Measurements from ENCODE around the gene DYNLT5. TPM values are rescaled to one million over a fixed set of nuclear protein-coding genes. Genes with fewer than 3 reads are reported as not detected.

DYNLT5 gene
- total RNA-seq, 1 experiment from 2014 or later: 0.83 TPM

GRCh38 chr1:66767626-66768025 lies 15.4 kb downstream of the DYNLT5 start:
- Histone ChIP-seq H3K23me2 (ENCODE audit: insufficient read length, low read depth, low read length, poor library complexity, severe bottlenecking) (no peaks in the 10 kb centered on the region), H3K9me3 (ENCODE audit: control insufficient read depth, low read depth, low read length) (no peaks in the 10 kb centered on the region), H3K27ac (ENCODE audit: insufficient read length, low read depth, low read length) (no peak overlapping the region), H2BK5ac (ENCODE audit: insufficient read length, low read length) (no peak overlapping the region), H3T11ph (ENCODE audit: low read length) (no peak overlapping the region), H2AK5ac (ENCODE audit: insufficient read length, low read length) (no peak overlapping the region), H3K4ac (ENCODE audit: low read depth, low read length) (no peak overlapping the region), H3K23ac (ENCODE audit: insufficient read length, low read depth, low read length) (no peak overlapping the region), H3K4me1 (ENCODE audit: insufficient read depth, low read length) (no peaks in the 10 kb centered on the region), H3K79me1 (ENCODE audit: insufficient read depth, low read depth, low read length, poor library complexity, severe bottlenecking) (no peaks in the 10 kb centered on the region), H4K91ac (ENCODE audit: insufficient read length, low read depth, low read length) (no peak overlapping the region), H2BK120ac (ENCODE audit: low read depth, low read length, poor library complexity, severe bottlenecking) (no peak overlapping the region), H2BK20ac (ENCODE audit: low read depth, low read length, poor library complexity, severe bottlenecking) (no peak overlapping the region), H4K5ac (ENCODE audit: insufficient read length, low read depth, low read length) (no peak overlapping the region), H3K14ac (ENCODE audit: insufficient read depth, low read length) (no peak overlapping the region), H3K56ac (ENCODE audit: insufficient read length, low read depth, low read length) (no peak overlapping the region), H3K4me2 (ENCODE audit: insufficient read depth, insufficient read length, low read length) (no peak overlapping the region), H2AFZ (ENCODE audit: low read length) (no peak overlapping the region), H2BK12ac (ENCODE audit: insufficient read length, low read depth, low read length) (no peak overlapping the region), H3K27me3 (ENCODE audit: insufficient read depth, low read length) (no peaks in the 10 kb centered on the region), H3K9ac (ENCODE audit: extremely low read depth, insufficient read length, low read length) (no peak overlapping the region), H4K8ac (replicated peaks; ENCODE audit: insufficient read length, low read depth, low read length) (no peak overlapping the region), H4K20me1 (ENCODE audit: control insufficient read depth, insufficient read depth, insufficient read length) (no peaks in the 10 kb centered on the region), H3K18ac (ENCODE audit: insufficient read length, low read depth, low read length) (no peak overlapping the region), H3K79me2 (ENCODE audit: insufficient read depth, low read length) (no peaks in the 10 kb centered on the region), H2BK15ac (ENCODE audit: low read depth, low read length) (no peak overlapping the region)
- TF ChIP-seq CTCF (conservative IDR thresholded peaks at IDR 0.05): no peak
- Mint-ChIP-seq H3K4me1 (peaks cover 0 to 6% of the 10 kb centered on the region in 2 experiments; a peak in 2 of 4 replicates), H3K36me3 (ENCODE audit: insufficient read depth in 1 of 3, low read depth in 3 of 3) (no peaks in the 10 kb centered on the region), H3K27me3 (ENCODE audit: low read depth) (no peaks in the 10 kb centered on the region), H3K27ac (no peak overlapping the region), H3K9me3 (peaks cover 2 to 5% of the 10 kb centered on the region in 2 experiments; a peak in 3 of 5 replicates), H3K4me3 (no peak overlapping the region)
- no peak for DNase-seq
